Fibroblast of lung (primary cell): ENCODE data around the gene ZNF688. TPM values are rescaled to one million over a fixed set of nuclear protein-coding genes. Genes with fewer than 3 reads are reported as not detected.

Experiments used
- DNase-seq, 2 donors: peaks; one replicate each; pipeline versions ENCODE4 v3.0.0 to v3.0.0-alpha.2; 2010; ENCODE audit warnings: low read depth in 2 of 2
- H2AFZ ChIP-seq: 2 replicates; pipeline ENCODE4 v1.5.1; 2012; ENCODE audit warnings: low read length, control low read depth, inconsistent platforms
- H3K27ac ChIP-seq: 2 replicates; pipeline ENCODE4 v1.5.1; 2011; ENCODE audit warnings: low read length, control low read depth; ENCODE audit not compliant: insufficient read depth
- H3K27me3 ChIP-seq: 2 replicates; pipeline ENCODE4 v1.5.1; 2011; ENCODE audit warnings: mild to moderate bottlenecking, low read length; ENCODE audit not compliant: control insufficient read depth, insufficient read depth
- H3K36me3 ChIP-seq: 2 replicates; pipeline ENCODE4 v1.5.1; 2011; ENCODE audit warnings: low read length; ENCODE audit not compliant: control insufficient read depth, insufficient read depth
- H3K4me1 ChIP-seq: 2 replicates; pipeline ENCODE4 v1.5.1; 2011; ENCODE audit warnings: low read length; ENCODE audit not compliant: control insufficient read depth, insufficient read depth; ENCODE audit errors: extremely low read depth
- H3K4me2 ChIP-seq: 2 replicates; pipeline ENCODE4 v1.5.1; 2011; ENCODE audit warnings: low read length, control low read depth; ENCODE audit not compliant: insufficient read depth; ENCODE audit errors: extremely low read depth
- H3K4me3 ChIP-seq, 4 experiments: fragments of 200-600 bp in 1 of 4; sonication (generic) in 1 of 4; replicated peaks in 1 of 4; 2 replicates each; pipeline ENCODE4 v1.5.1; 2011 to 2016; ENCODE audit warnings: low read length in 4 of 4, low read depth in 3 of 4, mild to moderate bottlenecking in 3 of 4, control low read depth in 2 of 4, inconsistent platforms in 1 of 4, mixed read lengths in 1 of 4; ENCODE audit not compliant: insufficient read depth in 1 of 4; ENCODE audit errors: control extremely low read depth in 1 of 4
- H3K79me2 ChIP-seq: 2 replicates; pipeline ENCODE4 v1.5.1; 2012; ENCODE audit warnings: mild to moderate bottlenecking, low read length, inconsistent platforms; ENCODE audit not compliant: control insufficient read depth, insufficient read depth
- H3K9ac ChIP-seq: 2 replicates; pipeline ENCODE4 v1.5.1; 2011; ENCODE audit warnings: mild to moderate bottlenecking, low read length, control low read depth; ENCODE audit not compliant: insufficient read depth
- H3K9me3 ChIP-seq: 2 replicates; pipeline ENCODE4 v1.5.1; 2012; ENCODE audit warnings: low read depth, low read length; ENCODE audit not compliant: control insufficient read depth, insufficient read depth
- H4K20me1 ChIP-seq: 2 replicates; pipeline ENCODE4 v1.5.1; 2011; ENCODE audit warnings: low read length; ENCODE audit not compliant: control insufficient read depth, insufficient read depth; ENCODE audit errors: extremely low read depth
- CTCF ChIP-seq, 2 donors: IDR thresholded peaks in 1 of 2; conservative IDR thresholded peaks in 1 of 2; 1 replicate in 1 of 2; 2 replicates in 1 of 2; pipeline ENCODE4 v1.5.1; 2011 to 2012; ENCODE audit warnings: low read length in 2 of 2, control low read depth in 1 of 2, inconsistent platforms in 1 of 2, low read depth in 1 of 2, mild to moderate bottlenecking in 1 of 2
- EZH2 ChIP-seq: IDR thresholded peaks from 2 replicates; pipeline ENCODE4 v1.5.1; 2012; ENCODE audit warnings: low read length, control low read depth, mild to moderate bottlenecking; ENCODE audit errors: missing control alignments
- polyA plus RNA-seq, 2 donors: library from polyadenylated mRNA; depleted of rRNA in 1 of 2; stranded (reverse) in 1 of 2; unstranded in 1 of 2; fragments of >200 nt; gene quantifications; 2 replicates each; pipeline ENCODE4 v1.2.1, GENCODE V29; 2011 to 2012; ENCODE audit warnings: missing spikeins in 1 of 2
- total RNA-seq: library from RNA; depleted of rRNA; stranded (reverse); fragments of >200 nt; gene quantifications from 2 replicates; pipeline ENCODE4 v1.2.1, GENCODE V29; 2014

The ZNF688 gene
- total and polyA plus RNA-seq, 2 donors (not counting 1 experiment from before 2014, with no cell fraction given): 3.0 to 12.9 TPM

DNA sequence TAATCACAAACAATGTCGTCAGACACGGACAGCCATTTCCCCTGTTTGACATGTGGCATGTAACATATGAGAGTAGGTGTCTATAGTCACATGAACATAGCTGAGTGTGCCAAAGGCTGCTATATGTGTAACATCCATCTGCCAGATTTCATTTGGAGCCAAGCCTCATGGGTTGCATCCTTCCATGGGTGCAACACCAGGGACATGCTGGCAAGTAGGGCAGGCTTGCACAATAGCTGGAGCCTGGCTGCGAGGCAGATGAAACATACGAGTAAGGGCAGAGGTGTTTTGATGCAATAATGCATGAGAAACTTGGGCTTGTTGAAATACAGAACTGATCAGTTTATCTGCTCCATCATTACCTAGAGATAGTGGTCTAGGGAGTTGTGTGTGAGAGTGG lies 47.7 kb upstream of the ZNF688 start:
- no peaks in the 10 kb centered on the region for H3K79me2 ChIP-seq
- H3K9me3 ChIP-seq: no peaks in the 10 kb centered on the region
- H3K4me1 ChIP-seq: no peaks in the 10 kb centered on the region
- H2AFZ ChIP-seq: no peak overlapping the region
- H3K4me3 ChIP-seq: no peak overlapping the region
- no peak overlapping the region for H3K27ac ChIP-seq
- H3K9ac ChIP-seq: no peak overlapping the region
- no peak for TF ChIP-seq CTCF (conservative IDR thresholded peaks at IDR 0.05 in 1 of 2, IDR thresholded peaks at IDR 0.05 in 1 of 2; ENCODE audit: low read depth in 1 of 2, low read length in 2 of 2)
- TF ChIP-seq EZH2: no peak
- no peaks in the 10 kb centered on the region for H4K20me1 ChIP-seq
- no peaks in the 10 kb centered on the region for H3K36me3 ChIP-seq
- H3K4me2 ChIP-seq: no peak overlapping the region
- peak in 1 of 2 donors; percentile 32 for DNase-seq
- H3K27me3 ChIP-seq: peaks cover 12% of the 10 kb centered on the region

- H2AFZ ChIP-seq: no peak overlapping the region
Observed at GRCh38 chr16:30615358-30616091, 44.0 kb upstream of the ZNF688 start.

More at GRCh38 chr16:30615358-30616091, 44.0 kb upstream of the ZNF688 start:
- Histone ChIP-seq H3K9me3 (no peaks in the 10 kb centered on the region), H4K20me1 (no peaks in the 10 kb centered on the region), H3K4me3 (no peak overlapping the region), H3K9ac (no peak overlapping the region), H3K4me2 (no peak overlapping the region), H3K27ac (no peak overlapping the region), H3K79me2 (no peaks in the 10 kb centered on the region), H3K27me3 (no peaks in the 10 kb centered on the region), H3K36me3 (no peaks in the 10 kb centered on the region), H3K4me1 (peaks cover 1% of the 10 kb centered on the region)
- TF ChIP-seq EZH2 (no peak), CTCF (conservative IDR thresholded peaks at IDR 0.05 in 1 of 2, IDR thresholded peaks at IDR 0.05 in 1 of 2; ENCODE audit: low read depth in 1 of 2, low read length in 2 of 2) (peak; percentile 25 to 62)
- DNase-seq: peak in 1 of 2 donors; percentile 28
